GM23338 (cell line): ENCODE results near the gene MAD1L1.

Experiments used
- CTCF ChIP-seq, 2 experiments: fragments of 200-600 bp in 1 of 2; sonication (generic) in 1 of 2; conservative IDR thresholded peaks; 2 replicates each; pipeline versions ENCODE4 v1.5.1 to v1.6.1; 2016 to 2017; ENCODE audit warnings: antibody characterized with exemption in 2 of 2, low read depth in 2 of 2, mild to moderate bottlenecking in 2 of 2, moderate library complexity in 1 of 2
- EZH2 ChIP-seq: fragments of 200-600 bp; sonication (generic); IDR thresholded peaks from one replicate; pipeline ENCODE4 v1.8.0; 2017; ENCODE audit warnings: antibody characterized with exemption, mild to moderate bottlenecking, low read depth; ENCODE audit not compliant: unreplicated experiment
- EZH2phosphoT487 ChIP-seq: fragments of 200-600 bp; sonication (generic); IDR thresholded peaks from one replicate; pipeline ENCODE4 v1.8.1; 2018; ENCODE audit warnings: antibody characterized with exemption; ENCODE audit not compliant: unreplicated experiment
- JUNB ChIP-seq: IDR thresholded peaks from one replicate; pipeline ENCODE4 v1.6.1; 2016; ENCODE audit warnings: antibody characterized with exemption; ENCODE audit not compliant: unreplicated experiment
- POLR2AphosphoS5 ChIP-seq: IDR thresholded peaks from 2 replicates; pipeline ENCODE4 v1.6.1; 2016; ENCODE audit warnings: antibody characterized with exemption, low read depth
- REST ChIP-seq: IDR thresholded peaks from one replicate; pipeline ENCODE4 v1.6.1; 2018; ENCODE audit warnings: antibody characterized with exemption; ENCODE audit not compliant: unreplicated experiment

GRCh38 chr7:2029936-2030335 lies 202.8 kb downstream of the MAD1L1 start:
- no peak for TF ChIP-seq CTCF (conservative IDR thresholded peaks at IDR 0.05; ENCODE audit: low read depth in 2 of 2)
- TF ChIP-seq POLR2AphosphoS5: no peak
- no peak for TF ChIP-seq JUNB
- no peak for TF ChIP-seq EZH2
- TF ChIP-seq EZH2phosphoT487: no peak
- TF ChIP-seq REST: no peak
